Activated CD4-positive, alpha-beta T cell treated with anti-CD3 and anti-CD28 coated beads, Interleukin-2, amount 10 ng/mL, durations not matched to agents 7 days and 5 days (primary cell): ENCODE data around the gene ATP2B1. TPM values are rescaled to one million over a fixed set of nuclear protein-coding genes. Genes with fewer than 3 reads are reported as not detected.

Experiments used
- CTCF ChIA-PET: fragments of 350-600 bp; sonication (Branson Sonifier 250); formaldehyde crosslinking; loops from one replicate; lab custom pipeline; 2021; ENCODE audit warnings: antibody characterized with exemption; lab: Charles Lee
- POLR2A ChIA-PET: fragments of 350-600 bp; sonication (Branson Sonifier 250); formaldehyde crosslinking; loops from one replicate; lab custom pipeline; 2021; ENCODE audit warnings: antibody characterized with exemption; lab: Charles Lee
- DNase-seq: peaks from one replicate; pipeline ENCODE4 v3.0.0-alpha.2; 2020
- H3K27ac Mint-ChIP-seq: one replicate; pipeline ENCODE4 v1.8.0; 2021; ENCODE audit warnings: mild to moderate bottlenecking, moderate library complexity, mixed read lengths
- H3K27me3 Mint-ChIP-seq: one replicate; pipeline ENCODE4 v1.8.0; 2021; ENCODE audit warnings: mixed read lengths
- H3K36me3 Mint-ChIP-seq: one replicate; pipeline ENCODE4 v1.8.0; 2021; ENCODE audit warnings: low read depth, mixed read lengths
- H3K4me1 Mint-ChIP-seq: one replicate; pipeline ENCODE4 v1.8.0; 2021; ENCODE audit warnings: mixed read lengths
- H3K4me3 Mint-ChIP-seq: one replicate; pipeline ENCODE4 v1.8.0; 2021; ENCODE audit warnings: mild to moderate bottlenecking, moderate library complexity, mixed read lengths
- H3K9me3 Mint-ChIP-seq: one replicate; pipeline ENCODE4 v1.8.0; 2021; ENCODE audit warnings: mixed read lengths
- total RNA-seq, 2 experiments: library from RNA; stranded (reverse); gene quantifications; one replicate each; pipeline ENCODE4 v1.2.3, GENCODE V29; 2021

Gene ATP2B1
- total RNA-seq, 2 experiments from 2014 or later, result 24.2 to 26.6 TPM

GRCh38 chr12:89636052-89636775 lies 72.4 kb downstream of the ATP2B1 start:
- H3K4me3 Mint-ChIP-seq, result no peak overlapping the region
- no peak overlapping the region for H3K27ac Mint-ChIP-seq
- H3K36me3 Mint-ChIP-seq, result peaks cover 46% of the 10 kb centered on the region
- CTCF ChIA-PET, result interaction anchor here (0.9 to 1.1 kb wide), 2 partner anchors 15 to 380 kb away, joined by 3 read pairs; no protein-coding TSS in a partner anchor
- DNase-seq, result no peak
- POLR2A ChIA-PET, result no interaction called here
- no peaks in the 10 kb centered on the region for H3K27me3 Mint-ChIP-seq
- H3K9me3 Mint-ChIP-seq, result peaks cover 2% of the 10 kb centered on the region
- peaks cover 7% of the 10 kb centered on the region for H3K4me1 Mint-ChIP-seq

- POLR2A ChIA-PET, result no interaction called here
- Mint-ChIP-seq H3K4me1 (peaks cover 7% of the 10 kb centered on the region), H3K9me3 (no peaks in the 10 kb centered on the region), H3K36me3 (peaks cover 46% of the 10 kb centered on the region), H3K4me3 (no peak overlapping the region), H3K27me3 (no peaks in the 10 kb centered on the region), H3K27ac (no peak overlapping the region)
- CTCF ChIA-PET, result no interaction called here
- no peak for DNase-seq
These were observed 74.1 kb downstream of the ATP2B1 start for GRCh38 chr12:89634508-89634907.

GRCh38 chr12:89632778-89633177 lies 75.9 kb downstream of the ATP2B1 start:
- CTCF ChIA-PET, result interaction anchor here (0.6 kb wide), 1 partner anchor 19 kb away, joined by 3 read pairs; no protein-coding TSS in a partner anchor

GRCh38 chr12:89622115-89622514 lies 86.5 kb downstream of the ATP2B1 start:
- DNase-seq, result no peak
- Mint-ChIP-seq H3K36me3 (peaks cover 27% of the 10 kb centered on the region), H3K9me3 (no peaks in the 10 kb centered on the region), H3K27me3 (no peaks in the 10 kb centered on the region), H3K4me1 (no peaks in the 10 kb centered on the region), H3K27ac (no peak overlapping the region), H3K4me3 (no peak overlapping the region)
- ChIA-PET CTCF (interaction anchor here (0.6 to 0.9 kb wide), 3 partner anchors 10 to 184 kb away, joined by 3 read pairs; no protein-coding TSS in a partner anchor), POLR2A (no interaction called here)

More at GRCh38 chr12:89632778-89633177, 75.9 kb downstream of the ATP2B1 start:
- peaks cover 58% of the 10 kb centered on the region for H3K36me3 Mint-ChIP-seq
- no peaks in the 10 kb centered on the region for H3K27me3 Mint-ChIP-seq
- no peak overlapping the region for H3K4me3 Mint-ChIP-seq
- POLR2A ChIA-PET, result no interaction called here
- peaks cover 7% of the 10 kb centered on the region for H3K4me1 Mint-ChIP-seq
- no peak overlapping the region for H3K27ac Mint-ChIP-seq
- no peaks in the 10 kb centered on the region for H3K9me3 Mint-ChIP-seq
- no peak for DNase-seq

- DNase-seq, result no peak
- Mint-ChIP-seq H3K4me3 (no peak overlapping the region), H3K27me3 (no peaks in the 10 kb centered on the region), H3K27ac (no peak overlapping the region), H3K36me3 (peaks cover 31% of the 10 kb centered on the region), H3K4me1 (no peaks in the 10 kb centered on the region), H3K9me3 (no peaks in the 10 kb centered on the region)
- CTCF ChIA-PET, result interaction anchor here (0.6 to 0.9 kb wide), 3 partner anchors 10 to 184 kb away, joined by 3 read pairs; no protein-coding TSS in a partner anchor
- POLR2A ChIA-PET, result interaction anchor here (0.7 kb wide), 1 partner anchor 87 kb away, joined by 3 read pairs; the partner anchor contains the start of gene ATP2B1
These were observed 87.1 kb downstream of the ATP2B1 start for GRCh38 chr12:89621521-89621920.

- Mint-ChIP-seq H3K4me3 (no peak overlapping the region), H3K36me3 (peaks cover 34% of the 10 kb centered on the region), H3K27ac (no peak overlapping the region), H3K9me3 (no peaks in the 10 kb centered on the region), H3K27me3 (no peaks in the 10 kb centered on the region), H3K4me1 (no peaks in the 10 kb centered on the region)
- ChIA-PET CTCF (no interaction called here), POLR2A (no interaction called here)
- DNase-seq, result no peak
These were observed 88.9 kb downstream of the ATP2B1 start for GRCh38 chr12:89619764-89620163.

- Mint-ChIP-seq H3K27me3 (no peaks in the 10 kb centered on the region), H3K36me3 (peaks cover 32% of the 10 kb centered on the region), H3K4me1 (no peaks in the 10 kb centered on the region), H3K4me3 (no peak overlapping the region), H3K27ac (no peak overlapping the region), H3K9me3 (no peaks in the 10 kb centered on the region)
- ChIA-PET CTCF (interaction anchor here (0.9 kb wide), 1 partner anchor 9 kb away, joined by 3 read pairs; no protein-coding TSS in a partner anchor), POLR2A (no interaction called here)
- no peak for DNase-seq
These were observed 90.3 kb downstream of the ATP2B1 start for GRCh38 chr12:89618113-89618862.

- no peak overlapping the region for H3K4me3 Mint-ChIP-seq
These were observed 98.3 kb downstream of the ATP2B1 start for GRCh38 chr12:89610366-89610765.

GRCh38 chr12:89603678-89604077 lies 105.0 kb downstream of the ATP2B1 start:
- Mint-ChIP-seq H3K36me3 (peaks cover 47% of the 10 kb centered on the region), H3K27me3 (no peaks in the 10 kb centered on the region), H3K9me3 (no peaks in the 10 kb centered on the region), H3K27ac (no peak overlapping the region), H3K4me1 (peaks cover 4% of the 10 kb centered on the region), H3K4me3 (no peak overlapping the region)
- POLR2A ChIA-PET, result no interaction called here
- CTCF ChIA-PET, result no interaction called here
- DNase-seq, result no peak

More at GRCh38 chr12:89610366-89610765, 98.3 kb downstream of the ATP2B1 start:
- ChIA-PET CTCF (no interaction called here), POLR2A (no interaction called here)
- DNase-seq, result no peak
- Mint-ChIP-seq H3K9me3 (no peaks in the 10 kb centered on the region), H3K27ac (no peak overlapping the region), H3K4me1 (peaks cover 2% of the 10 kb centered on the region), H3K27me3 (no peaks in the 10 kb centered on the region), H3K36me3 (peaks cover 27% of the 10 kb centered on the region)

- no peaks in the 10 kb centered on the region for H3K27me3 Mint-ChIP-seq
- no peaks in the 10 kb centered on the region for H3K9me3 Mint-ChIP-seq
- H3K36me3 Mint-ChIP-seq, result peaks cover 35% of the 10 kb centered on the region
- ChIA-PET POLR2A (interaction anchor here (0.7 kb wide), 1 partner anchor 68 kb away, joined by 7 read pairs; no protein-coding TSS in a partner anchor), CTCF (interaction anchor here (0.7 to 1.1 kb wide), 2 partner anchors 14 to 332 kb away, joined by 4 to 7 read pairs; no protein-coding TSS in a partner anchor)
- no peak for DNase-seq
- H3K4me3 Mint-ChIP-seq, result no peak overlapping the region
- H3K4me1 Mint-ChIP-seq, result peaks cover 21% of the 10 kb centered on the region
- peak overlapping the region; percentile 60 for H3K27ac Mint-ChIP-seq
These were observed 110.9 kb downstream of the ATP2B1 start for GRCh38 chr12:89597770-89598169.

- peaks cover 21% of the 10 kb centered on the region for H3K4me1 Mint-ChIP-seq
- H3K36me3 Mint-ChIP-seq, result peaks cover 36% of the 10 kb centered on the region
- ChIA-PET POLR2A (no interaction called here), CTCF (interaction anchor here (1.1 kb wide), 1 partner anchor 15 kb away, joined by 4 read pairs; no protein-coding TSS in a partner anchor)
- H3K4me3 Mint-ChIP-seq, result no peak overlapping the region
- H3K27ac Mint-ChIP-seq, result peak overlapping the region; percentile 69
- H3K9me3 Mint-ChIP-seq, result no peaks in the 10 kb centered on the region
- no peaks in the 10 kb centered on the region for H3K27me3 Mint-ChIP-seq
- no peak for DNase-seq
These were observed 111.4 kb downstream of the ATP2B1 start for GRCh38 chr12:89597210-89597609.

- no peaks in the 10 kb centered on the region for H3K27me3 Mint-ChIP-seq
- POLR2A ChIA-PET, result no interaction called here
- no peaks in the 10 kb centered on the region for H3K9me3 Mint-ChIP-seq
- no peak overlapping the region for H3K27ac Mint-ChIP-seq
- H3K4me1 Mint-ChIP-seq, result peaks cover 19% of the 10 kb centered on the region
- no peak for DNase-seq
- CTCF ChIA-PET, result no interaction called here
- peaks cover 41% of the 10 kb centered on the region for H3K36me3 Mint-ChIP-seq
- no peak overlapping the region for H3K4me3 Mint-ChIP-seq
These were observed 114.8 kb downstream of the ATP2B1 start for GRCh38 chr12:89593873-89594272.

GRCh38 chr12:89593233-89593632 lies 115.4 kb downstream of the ATP2B1 start:
- no peaks in the 10 kb centered on the region for H3K9me3 Mint-ChIP-seq
- no peaks in the 10 kb centered on the region for H3K27me3 Mint-ChIP-seq
- POLR2A ChIA-PET, result no interaction called here
- DNase-seq, result no peak
- CTCF ChIA-PET, result no interaction called here
- H3K27ac Mint-ChIP-seq, result no peak overlapping the region
- no peak overlapping the region for H3K4me3 Mint-ChIP-seq
- H3K36me3 Mint-ChIP-seq, result peaks cover 36% of the 10 kb centered on the region
- H3K4me1 Mint-ChIP-seq, result peaks cover 13% of the 10 kb centered on the region
